HepG2 (cell line): ENCODE data around the gene ZNF467.

Experiments used
- ATF3 ChIP-seq: sonication (generic); formaldehyde crosslinking; IDR thresholded peaks from 2 replicates; pipeline ENCODE4 v1.4.0; 2020; ENCODE audit warnings: missing genetic modification reagents
- CHCHD3 ChIP-seq: sonication (generic); formaldehyde crosslinking; IDR thresholded peaks from 2 replicates; pipeline ENCODE4 v1.8.0; 2022; ENCODE audit warnings: mild to moderate bottlenecking, missing genetic modification reagents, moderate library complexity
- CREB1 ChIP-seq, 2 experiments: fragments of 450-650 bp in 1 of 2; IDR thresholded peaks; 2 replicates each; pipeline ENCODE4 v1.6.1; 2016 to 2017; ENCODE audit warnings: control low read depth in 1 of 2, mild to moderate bottlenecking in 1 of 2, missing compliant biosample characterization in 1 of 2, missing genetic modification characterization in 1 of 2
- CREB3 ChIP-seq: sonication (generic); formaldehyde crosslinking; IDR thresholded peaks from 2 replicates; pipeline ENCODE4 v1.5.0; 2020; ENCODE audit warnings: missing genetic modification reagents
- CTCF ChIP-seq: sonication (generic); formaldehyde crosslinking; IDR thresholded peaks from 2 replicates; pipeline ENCODE4 v1.5.0; 2020; ENCODE audit warnings: mild to moderate bottlenecking, missing genetic modification reagents, moderate library complexity
- FOXJ3 ChIP-seq: sonication (generic); formaldehyde crosslinking; IDR thresholded peaks from 2 replicates; pipeline ENCODE4 v1.4.0; 2020; ENCODE audit warnings: missing genetic modification reagents, mild to moderate bottlenecking, borderline replicate concordance
- NCOA1 ChIP-seq: sonication (generic); formaldehyde crosslinking; IDR thresholded peaks from 2 replicates; pipeline ENCODE4 v1.9.0; 2021; ENCODE audit warnings: missing genetic modification reagents
- POLR2AphosphoS2 ChIP-seq: IDR thresholded peaks from 2 replicates; pipeline ENCODE4 v1.6.1; 2011; ENCODE audit warnings: low read depth, low read length, improper control_type of control experiment
- RXRA ChIP-seq: sonication (generic); formaldehyde crosslinking; IDR thresholded peaks from 2 replicates; pipeline ENCODE4 v1.5.1; 2020; ENCODE audit warnings: missing genetic modification reagents
- TBP ChIP-seq: sonication (generic); formaldehyde crosslinking; IDR thresholded peaks from 2 replicates; pipeline ENCODE4 v1.5.0; 2020; ENCODE audit warnings: missing genetic modification reagents
- ZBTB33 ChIP-seq: sonication (generic); formaldehyde crosslinking; IDR thresholded peaks from 2 replicates; pipeline ENCODE4 v1.4.0; 2020; ENCODE audit warnings: missing genetic modification reagents
- ZNF274 ChIP-seq: sonication (generic); formaldehyde crosslinking; IDR thresholded peaks from 2 replicates; pipeline ENCODE4 v1.5.1; 2020; ENCODE audit warnings: mild to moderate bottlenecking, missing genetic modification reagents
- ZSCAN30 ChIP-seq: sonication (generic); formaldehyde crosslinking; IDR thresholded peaks from 2 replicates; pipeline ENCODE4 v1.5.0; 2020; ENCODE audit warnings: mild to moderate bottlenecking, missing genetic modification reagents
- TF ChIP-seq, protein P1 (sequence below): sonication (generic); formaldehyde crosslinking; IDR thresholded peaks from 2 replicates; pipeline ENCODE4 v1.8.1; 2023; ENCODE audit warnings: mild to moderate bottlenecking, missing genetic modification reagents

- TF ChIP-seq CTCF (CRISPR knock-in tag), result no peak
- TF ChIP-seq CREB3 (CRISPR knock-in tag), result no peak
- TF ChIP-seq, protein P1, sequence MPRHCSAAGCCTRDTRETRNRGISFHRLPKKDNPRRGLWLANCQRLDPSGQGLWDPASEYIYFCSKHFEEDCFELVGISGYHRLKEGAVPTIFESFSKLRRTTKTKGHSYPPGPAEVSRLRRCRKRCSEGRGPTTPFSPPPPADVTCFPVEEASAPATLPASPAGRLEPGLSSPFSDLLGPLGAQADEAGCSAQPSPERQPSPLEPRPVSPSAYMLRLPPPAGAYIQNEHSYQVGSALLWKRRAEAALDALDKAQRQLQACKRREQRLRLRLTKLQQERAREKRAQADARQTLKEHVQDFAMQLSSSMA (CRISPR knock-in tag), result no peak
- no peak for TF ChIP-seq CHCHD3 (CRISPR knock-in tag)
- TF ChIP-seq TBP (CRISPR knock-in tag), result no peak
- no peak for TF ChIP-seq RXRA (CRISPR knock-in tag)
- TF ChIP-seq POLR2AphosphoS2, result no peak
- no peak for TF ChIP-seq ZBTB33
- TF ChIP-seq FOXJ3 (CRISPR knock-in tag), result no peak
- no peak for TF ChIP-seq ATF3 (CRISPR knock-in tag)
- no peak for TF ChIP-seq ZNF274
- no peak for TF ChIP-seq CREB1 (IDR thresholded peaks at IDR 0.05)
- TF ChIP-seq CREB1 (CRISPR knock-in tag; IDR thresholded peaks at IDR 0.05), result no peak
- no peak for TF ChIP-seq NCOA1 (CRISPR knock-in tag)
- no peak for TF ChIP-seq ZSCAN30 (CRISPR knock-in tag)
These were observed 46.0 kb upstream of the ZNF467 start for GRCh38 chr7:149819141-149819960.
